Activated B cell treated with CpG ODN at 0.5 μM for 24 hours (primary cell): ENCODE measurements around the gene GUCA2A. TPM values are rescaled to one million over a fixed set of nuclear protein-coding genes. Genes with fewer than 3 reads are reported as not detected.

Experiments used
- ATAC-seq: fragments of 200-7000 bp; cut with Tn5 transposase; one replicate; pipeline ENCODE4 v1.10.0; 2021; ENCODE audit warnings: low read depth, mild to moderate bottlenecking, moderate library complexity
- CTCF ChIA-PET: fragments of 350-600 bp; sonication (Branson Sonifier 250); formaldehyde crosslinking; loops from one replicate; lab custom pipeline; 2021; ENCODE audit warnings: antibody characterized with exemption; lab: Charles Lee
- POLR2A ChIA-PET: fragments of 350-600 bp; sonication (Branson Sonifier 250); formaldehyde crosslinking; loops from one replicate; lab custom pipeline; 2021; ENCODE audit warnings: antibody characterized with exemption; lab: Charles Lee
- DNase-seq: peaks from one replicate; pipeline ENCODE4 v3.0.0; 2022
- H3K27ac Mint-ChIP-seq: one replicate; pipeline ENCODE4 v1.8.0; 2020; ENCODE audit warnings: mixed read lengths
- H3K27me3 Mint-ChIP-seq: one replicate; pipeline ENCODE4 v1.8.0; 2021; ENCODE audit warnings: mixed read lengths
- H3K36me3 Mint-ChIP-seq: one replicate; pipeline ENCODE4 v1.8.0; 2021; ENCODE audit warnings: low read depth, mixed read lengths
- H3K4me1 Mint-ChIP-seq: one replicate; pipeline ENCODE4 v1.8.0; 2021; ENCODE audit warnings: mixed read lengths
- H3K4me3 Mint-ChIP-seq: one replicate; pipeline ENCODE4 v1.8.0; 2020; ENCODE audit warnings: mild to moderate bottlenecking, mixed read lengths
- H3K9me3 Mint-ChIP-seq: one replicate; pipeline ENCODE4 v1.8.0; 2020; ENCODE audit warnings: mixed read lengths
- intact Hi-C: fragments of 100-400 bp; cut with micrococcal nuclease; formaldehyde crosslinking; loops from one replicate; pipeline ENCODE4 v1.15.1; 2024
- total RNA-seq: library from RNA; stranded (reverse); gene quantifications from 2 replicates; pipeline ENCODE4 v1.2.3, GENCODE V29; 2022
- TF ChIP-seq, protein P1 (sequence below): fragments of 200-600 bp; IDR thresholded peaks from one replicate; pipeline ENCODE4 v1.8.0; 2022; ENCODE audit warnings: antibody characterized with exemption, mild to moderate bottlenecking

The GUCA2A gene
- total RNA-seq, 1 donor from 2014 or later: not detected

DNA sequence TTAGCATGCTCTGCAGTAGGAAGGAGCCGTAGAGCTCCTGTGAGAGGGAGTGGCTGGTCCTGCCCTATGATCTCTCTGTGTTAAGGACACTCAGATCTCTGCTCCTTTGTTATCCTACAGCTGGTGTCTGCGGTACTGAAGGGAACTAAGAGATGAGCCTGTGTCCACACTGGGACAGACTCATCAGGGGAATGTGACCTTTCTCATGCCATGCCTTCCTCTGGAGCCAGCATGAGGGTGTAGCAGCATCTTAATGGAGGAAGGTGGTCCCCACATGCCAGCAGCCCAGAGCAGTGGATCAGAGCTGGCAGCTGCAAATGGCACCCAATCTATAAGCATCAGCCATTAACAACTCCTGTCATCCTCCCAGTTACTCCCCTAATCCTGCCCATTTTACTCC, 36.0 kb downstream of the GUCA2A start:
- TF ChIP-seq, protein P1, sequence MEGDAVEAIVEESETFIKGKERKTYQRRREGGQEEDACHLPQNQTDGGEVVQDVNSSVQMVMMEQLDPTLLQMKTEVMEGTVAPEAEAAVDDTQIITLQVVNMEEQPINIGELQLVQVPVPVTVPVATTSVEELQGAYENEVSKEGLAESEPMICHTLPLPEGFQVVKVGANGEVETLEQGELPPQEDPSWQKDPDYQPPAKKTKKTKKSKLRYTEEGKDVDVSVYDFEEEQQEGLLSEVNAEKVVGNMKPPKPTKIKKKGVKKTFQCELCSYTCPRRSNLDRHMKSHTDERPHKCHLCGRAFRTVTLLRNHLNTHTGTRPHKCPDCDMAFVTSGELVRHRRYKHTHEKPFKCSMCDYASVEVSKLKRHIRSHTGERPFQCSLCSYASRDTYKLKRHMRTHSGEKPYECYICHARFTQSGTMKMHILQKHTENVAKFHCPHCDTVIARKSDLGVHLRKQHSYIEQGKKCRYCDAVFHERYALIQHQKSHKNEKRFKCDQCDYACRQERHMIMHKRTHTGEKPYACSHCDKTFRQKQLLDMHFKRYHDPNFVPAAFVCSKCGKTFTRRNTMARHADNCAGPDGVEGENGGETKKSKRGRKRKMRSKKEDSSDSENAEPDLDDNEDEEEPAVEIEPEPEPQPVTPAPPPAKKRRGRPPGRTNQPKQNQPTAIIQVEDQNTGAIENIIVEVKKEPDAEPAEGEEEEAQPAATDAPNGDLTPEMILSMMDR: no peak
- no peaks in the 10 kb centered on the region for H3K36me3 Mint-ChIP-seq
- no peaks in the 10 kb centered on the region for H3K4me1 Mint-ChIP-seq
- H3K27ac Mint-ChIP-seq: no peak overlapping the region
- intact Hi-C loops: no loop called here
- ATAC-seq: no peak
- POLR2A ChIA-PET: no interaction called here
- H3K27me3 Mint-ChIP-seq: peaks cover 8% of the 10 kb centered on the region
- CTCF ChIA-PET: no interaction called here
- no peak for DNase-seq
- no peaks in the 10 kb centered on the region for H3K9me3 Mint-ChIP-seq
- no peak overlapping the region for H3K4me3 Mint-ChIP-seq

- CTCF ChIA-PET: no interaction called here
- no peak for DNase-seq
- intact Hi-C loops: no loop called here
- no peak overlapping the region for H3K27ac Mint-ChIP-seq
- POLR2A ChIA-PET: no interaction called here
- no peaks in the 10 kb centered on the region for H3K36me3 Mint-ChIP-seq
- no peaks in the 10 kb centered on the region for H3K9me3 Mint-ChIP-seq
- H3K27me3 Mint-ChIP-seq: peaks cover 8% of the 10 kb centered on the region
- no peaks in the 10 kb centered on the region for H3K4me1 Mint-ChIP-seq
- no peak overlapping the region for H3K4me3 Mint-ChIP-seq
- TF ChIP-seq, protein P1: no peak
- ATAC-seq: no peak
Observed at GRCh38 chr1:42127767-42128166, 36.8 kb downstream of the GUCA2A start.

GRCh38 chr1:42125552-42125951, 39.0 kb downstream of the GUCA2A start:
- peaks cover 14% of the 10 kb centered on the region for H3K27me3 Mint-ChIP-seq
- DNase-seq (no peak), ATAC-seq (no peak)
- TF ChIP-seq, protein P1: no peak
- H3K27ac Mint-ChIP-seq: no peak overlapping the region
- CTCF ChIA-PET: no interaction called here
- H3K4me3 Mint-ChIP-seq: no peak overlapping the region
- POLR2A ChIA-PET: no interaction called here
- no peaks in the 10 kb centered on the region for H3K4me1 Mint-ChIP-seq
- H3K9me3 Mint-ChIP-seq: no peaks in the 10 kb centered on the region
- intact Hi-C loops: no loop called here
- H3K36me3 Mint-ChIP-seq: no peaks in the 10 kb centered on the region

DNA sequence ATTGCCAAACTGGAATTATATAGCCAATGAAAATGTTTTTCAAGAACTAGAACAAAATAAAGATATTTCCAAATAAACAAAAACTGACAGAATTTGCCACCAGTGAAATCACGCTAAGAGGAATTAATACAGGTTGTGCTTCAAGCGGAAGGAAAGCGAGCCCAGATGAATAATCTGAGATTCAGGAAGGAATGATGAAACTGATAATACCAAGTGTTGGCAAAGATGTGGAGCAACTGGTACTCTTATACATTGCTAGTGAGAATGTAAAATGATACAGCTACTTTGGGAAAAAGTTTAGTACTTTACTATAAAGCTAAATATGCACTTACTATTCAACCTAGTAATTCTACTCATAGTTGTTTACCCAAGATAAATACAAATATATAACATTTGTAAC, 42.1 kb downstream of the GUCA2A start:
- intact Hi-C loops: no loop called here
- Mint-ChIP-seq H3K27ac (no peak overlapping the region), H3K9me3 (no peaks in the 10 kb centered on the region), H3K4me3 (no peak overlapping the region), H3K4me1 (no peaks in the 10 kb centered on the region), H3K36me3 (no peaks in the 10 kb centered on the region), H3K27me3 (peaks cover 6% of the 10 kb centered on the region)
- DNase-seq (no peak), ATAC-seq (no peak)
- POLR2A ChIA-PET: no interaction called here
- TF ChIP-seq, protein P1: no peak
- CTCF ChIA-PET: no interaction called here

DNA sequence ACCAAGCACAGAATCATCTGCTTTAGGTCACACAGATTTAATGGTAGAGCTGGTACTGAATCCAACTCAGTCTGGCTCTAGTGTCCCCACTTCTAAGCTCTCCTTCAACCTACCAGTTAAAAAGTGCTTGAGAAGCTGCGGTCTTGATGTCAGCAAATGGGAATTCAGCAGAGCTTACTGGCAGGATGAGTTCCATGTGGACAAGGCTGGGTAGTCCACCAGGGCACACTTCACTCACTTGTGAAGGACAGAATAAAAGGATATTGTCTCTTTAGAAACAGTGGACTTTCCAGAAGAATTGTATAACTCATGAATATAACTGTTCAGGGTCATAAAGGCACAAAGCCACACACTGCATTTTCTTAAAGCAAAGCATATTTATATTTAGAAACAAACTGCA, 46.4 kb downstream of the GUCA2A start:
- ChIA-PET POLR2A (no interaction called here), CTCF (interaction anchor here (1.1 kb wide), 1 partner anchor 26 kb away, joined by 3 read pairs; no protein-coding TSS in a partner anchor)
- Mint-ChIP-seq H3K27ac (no peak overlapping the region), H3K36me3 (no peaks in the 10 kb centered on the region), H3K9me3 (no peaks in the 10 kb centered on the region), H3K4me3 (no peak overlapping the region), H3K4me1 (no peaks in the 10 kb centered on the region), H3K27me3 (peaks cover 12% of the 10 kb centered on the region)
- TF ChIP-seq, protein P1: no peak
- DNase-seq (no peak), ATAC-seq (no peak)
- intact Hi-C loops: no loop called here
